ENCODE data around the gene PHAF1. TPM values are rescaled to one million over a fixed set of nuclear protein-coding genes. Genes with fewer than 3 reads are reported as not detected.

Gene PHAF1
- total RNA-seq, 1 donor from 2014 or later: 16.1 TPM

- no peak for DNase-seq (ENCODE audit: low spot score)
Observed at GRCh38 chr16:67177743-67178699, 68.3 kb downstream of the PHAF1 start.

GRCh38 chr16:67179421-67180080 lies 69.8 kb downstream of the PHAF1 start:
- no peak for DNase-seq (ENCODE audit: low spot score)

GRCh38 chr16:67180166-67180565 lies 70.4 kb downstream of the PHAF1 start:
- no peak for DNase-seq (ENCODE audit: low spot score)

- no peak for DNase-seq (ENCODE audit: low spot score)
Observed at GRCh38 chr16:67181346-67181745, 71.6 kb downstream of the PHAF1 start.

- DNase-seq (ENCODE audit: low spot score): no peak
Observed at GRCh38 chr16:67182288-67182687, 72.5 kb downstream of the PHAF1 start.

GRCh38 chr16:67183284-67183626 lies 73.5 kb downstream of the PHAF1 start:
- no peak for DNase-seq (ENCODE audit: low spot score)

GRCh38 chr16:67183627-67184452 lies 74.1 kb downstream of the PHAF1 start, which contains the start of gene MATCAP1:
TSS of gene MATCAP1 (minus strand) at chr16:67183963. CDS start at chr16:67180610, 3,353 bp downstream.
- DNase-seq (ENCODE audit: low spot score): peak; percentile 96

GRCh38 chr16:67184453-67184994 lies 74.8 kb downstream of the PHAF1 start:
- DNase-seq (ENCODE audit: low spot score): no peak

- peak; percentile 95 for DNase-seq (ENCODE audit: low spot score)
Observed at GRCh38 chr16:67184995-67185650, 75.4 kb downstream of the PHAF1 start.

- DNase-seq (ENCODE audit: low spot score): no peak
Observed at GRCh38 chr16:67185651-67186134, 76.0 kb downstream of the PHAF1 start.

GRCh38 chr16:67186550-67186950 lies 76.8 kb downstream of the PHAF1 start:
- DNase-seq (ENCODE audit: low spot score): no peak

GRCh38 chr16:67187175-67187890 lies 77.6 kb downstream of the PHAF1 start:
- DNase-seq (ENCODE audit: low spot score): no peak

- DNase-seq (ENCODE audit: low spot score): no peak
Observed at GRCh38 chr16:67188323-67188722, 78.6 kb downstream of the PHAF1 start.

- no peak for DNase-seq (ENCODE audit: low spot score)
Observed at GRCh38 chr16:67188798-67189197, 79.1 kb downstream of the PHAF1 start.

GRCh38 chr16:67190041-67190440 lies 80.3 kb downstream of the PHAF1 start, which contains the start of gene EXOC3L1:
TSS of gene EXOC3L1 (minus strand) at chr16:67190136. CDS start at chr16:67189676, 460 bp downstream.
- no peak for DNase-seq (ENCODE audit: low spot score)

- no peak for DNase-seq (ENCODE audit: low spot score)
Observed at GRCh38 chr16:67190448-67191399, 81.0 kb downstream of the PHAF1 start.

- no peak for DNase-seq (ENCODE audit: low spot score)
Observed at GRCh38 chr16:67191411-67191994, 81.8 kb downstream of the PHAF1 start.
